Measurements from ENCODE around the gene OR7C1. TPM values are rescaled to one million over a fixed set of nuclear protein-coding genes. Genes with fewer than 3 reads are reported as not detected.
"Not testable (repeated sequence)": the region's sequence is repeated elsewhere in the genome, so short reads cannot be mapped to it uniquely, and the experiment has no call there.

Gene OR7C1
- total RNA-seq, 4 donors from 2014 or later: not detected

GRCh38 chr19:14769201-14769600, 65.8 kb downstream of the OR7C1 start:
- no peaks in the 10 kb centered on the region for H3K4me1 ChIP-seq
- TF ChIP-seq POLR2A (IDR thresholded peaks at IDR 0.05): no peak

GRCh38 chr19:14768001-14768400, 67.0 kb downstream of the OR7C1 start:
- Histone ChIP-seq H3K9me3 (no peaks in the 10 kb centered on the region), H3K4me1 (no peaks in the 10 kb centered on the region), H3K27ac (no peak overlapping the region), H3K4me3 (no peak overlapping the region), H3K27me3 (no peaks in the 10 kb centered on the region), H3K36me3 (no peaks in the 10 kb centered on the region)
- TF ChIP-seq POLR2A (IDR thresholded peaks at IDR 0.05) (no peak), CTCF (IDR thresholded peaks at IDR 0.05) (no peak)
- peak in 1 of 3 donors; percentile 14 for DNase-seq

More at GRCh38 chr19:14769201-14769600, 65.8 kb downstream of the OR7C1 start:
- Histone ChIP-seq H3K27ac (no peak overlapping the region), H3K36me3 (no peaks in the 10 kb centered on the region), H3K9me3 (no peaks in the 10 kb centered on the region), H3K4me3 (no peak overlapping the region), H3K27me3 (no peaks in the 10 kb centered on the region)
- DNase-seq: peak in 1 of 3 donors; percentile 18

GRCh38 chr19:14767466-14767971, 67.5 kb downstream of the OR7C1 start:
- DNase-seq: peak in 1 of 3 donors; percentile 21
- no peaks in the 10 kb centered on the region for H3K27me3 ChIP-seq

GRCh38 chr19:14765841-14766240, 69.1 kb downstream of the OR7C1 start:
- H3K27me3 ChIP-seq, H3K4me1 ChIP-seq, H3K4me3 ChIP-seq, H3K36me3 ChIP-seq, H3K9me3 ChIP-seq, H3K27ac ChIP-seq: not testable (repeated sequence)
- peak in 1 of 3 donors; percentile 11 for DNase-seq

More at GRCh38 chr19:14767466-14767971, 67.5 kb downstream of the OR7C1 start:
- Histone ChIP-seq H3K4me3 (no peak overlapping the region), H3K27ac (no peak overlapping the region), H3K9me3 (no peaks in the 10 kb centered on the region), H3K36me3 (no peaks in the 10 kb centered on the region), H3K4me1 (no peaks in the 10 kb centered on the region)
- TF ChIP-seq POLR2A (IDR thresholded peaks at IDR 0.05): no peak
- no peak for TF ChIP-seq CTCF (IDR thresholded peaks at IDR 0.05)

GRCh38 chr19:14765403-14765802, 69.6 kb downstream of the OR7C1 start:
- not testable (repeated sequence) for H3K4me3 ChIP-seq, H3K4me1 ChIP-seq, H3K27me3 ChIP-seq, H3K9me3 ChIP-seq, DNase-seq, H3K27ac ChIP-seq, H3K36me3 ChIP-seq

GRCh38 chr19:14764401-14764800, 70.6 kb downstream of the OR7C1 start:
- H3K27me3 ChIP-seq: no peaks in the 10 kb centered on the region
- no peak for TF ChIP-seq CTCF (IDR thresholded peaks at IDR 0.05)
- TF ChIP-seq POLR2A (IDR thresholded peaks at IDR 0.05): no peak
- no peak overlapping the region for H3K4me3 ChIP-seq
- H3K27ac ChIP-seq: no peak overlapping the region
- H3K36me3 ChIP-seq: no peaks in the 10 kb centered on the region
- no peaks in the 10 kb centered on the region for H3K4me1 ChIP-seq
- no peak for DNase-seq
- no peaks in the 10 kb centered on the region for H3K9me3 ChIP-seq

- no peak for DNase-seq
- Histone ChIP-seq H3K9me3 (no peaks in the 10 kb centered on the region), H3K27me3 (no peaks in the 10 kb centered on the region)
Measured at GRCh38 chr19:14763497-14764145, 71.4 kb downstream of the OR7C1 start.

More at GRCh38 chr19:14763497-14764145, 71.4 kb downstream of the OR7C1 start:
- Histone ChIP-seq H3K4me1 (no peaks in the 10 kb centered on the region), H3K4me3 (no peak overlapping the region), H3K36me3 (no peaks in the 10 kb centered on the region), H3K27ac (no peak overlapping the region)
- TF ChIP-seq CTCF (IDR thresholded peaks at IDR 0.05): no peak
- no peak for TF ChIP-seq POLR2A (IDR thresholded peaks at IDR 0.05)

Data from Peyer's patch (tissue), 4 donors.